ENCODE results near the gene RBM44.

The RBM44 gene

DNA sequence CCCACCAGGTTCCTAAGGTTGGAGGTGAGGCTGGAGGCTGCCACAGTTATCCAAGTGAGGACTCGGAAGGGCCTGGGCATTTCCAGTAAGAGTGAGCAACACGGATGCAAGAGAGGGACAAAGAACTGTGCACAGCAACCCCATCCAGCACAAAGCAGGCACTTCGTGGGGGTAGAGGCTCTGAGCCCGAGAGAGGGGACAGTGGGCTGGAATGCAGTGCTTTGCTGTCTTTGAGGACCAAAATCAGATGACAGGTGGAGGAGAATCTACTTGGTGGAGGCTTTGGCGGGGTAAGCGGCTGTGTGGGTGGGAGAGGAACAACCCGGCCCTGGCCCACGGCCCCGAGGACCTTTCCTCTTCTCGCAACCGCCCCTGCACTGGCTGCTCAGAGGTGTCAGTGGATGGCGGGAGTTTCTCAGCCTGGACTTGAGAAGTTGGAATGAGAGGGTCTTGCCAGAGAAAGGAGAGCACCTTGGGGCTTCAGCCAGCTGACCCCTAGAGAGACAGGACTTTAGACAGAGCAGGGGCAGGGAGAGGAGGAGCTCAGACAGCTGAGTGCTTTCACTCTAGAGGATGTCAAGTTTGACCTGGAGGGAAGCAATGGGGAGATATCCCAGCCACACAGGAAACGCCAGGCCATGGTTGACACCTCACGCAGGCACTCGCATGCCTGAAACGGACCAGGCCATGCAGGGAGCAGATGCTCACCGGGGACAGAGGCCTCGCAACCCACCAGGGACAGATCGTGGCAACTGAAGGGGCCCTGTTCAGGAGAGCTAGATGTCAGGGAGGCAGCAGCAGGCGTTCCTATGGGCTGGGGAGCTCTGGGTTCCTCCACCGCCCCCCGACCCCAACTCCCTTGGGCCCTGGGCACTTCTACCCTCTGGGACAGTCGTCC is 72.4 kb downstream of the RBM44 start:
- H3K4me3 ChIP-seq (replicated peaks in 1 of 2; ENCODE audit: low read depth in 2 of 2, low read length in 2 of 2) = no peak overlapping the region
- DNase-seq (ENCODE audit: low read depth in 2 of 2) = no peak
- TF ChIP-seq, protein P1, sequence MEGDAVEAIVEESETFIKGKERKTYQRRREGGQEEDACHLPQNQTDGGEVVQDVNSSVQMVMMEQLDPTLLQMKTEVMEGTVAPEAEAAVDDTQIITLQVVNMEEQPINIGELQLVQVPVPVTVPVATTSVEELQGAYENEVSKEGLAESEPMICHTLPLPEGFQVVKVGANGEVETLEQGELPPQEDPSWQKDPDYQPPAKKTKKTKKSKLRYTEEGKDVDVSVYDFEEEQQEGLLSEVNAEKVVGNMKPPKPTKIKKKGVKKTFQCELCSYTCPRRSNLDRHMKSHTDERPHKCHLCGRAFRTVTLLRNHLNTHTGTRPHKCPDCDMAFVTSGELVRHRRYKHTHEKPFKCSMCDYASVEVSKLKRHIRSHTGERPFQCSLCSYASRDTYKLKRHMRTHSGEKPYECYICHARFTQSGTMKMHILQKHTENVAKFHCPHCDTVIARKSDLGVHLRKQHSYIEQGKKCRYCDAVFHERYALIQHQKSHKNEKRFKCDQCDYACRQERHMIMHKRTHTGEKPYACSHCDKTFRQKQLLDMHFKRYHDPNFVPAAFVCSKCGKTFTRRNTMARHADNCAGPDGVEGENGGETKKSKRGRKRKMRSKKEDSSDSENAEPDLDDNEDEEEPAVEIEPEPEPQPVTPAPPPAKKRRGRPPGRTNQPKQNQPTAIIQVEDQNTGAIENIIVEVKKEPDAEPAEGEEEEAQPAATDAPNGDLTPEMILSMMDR (IDR thresholded peaks at IDR 0.05; ENCODE audit: low read depth, low read length) = no peak

DNA sequence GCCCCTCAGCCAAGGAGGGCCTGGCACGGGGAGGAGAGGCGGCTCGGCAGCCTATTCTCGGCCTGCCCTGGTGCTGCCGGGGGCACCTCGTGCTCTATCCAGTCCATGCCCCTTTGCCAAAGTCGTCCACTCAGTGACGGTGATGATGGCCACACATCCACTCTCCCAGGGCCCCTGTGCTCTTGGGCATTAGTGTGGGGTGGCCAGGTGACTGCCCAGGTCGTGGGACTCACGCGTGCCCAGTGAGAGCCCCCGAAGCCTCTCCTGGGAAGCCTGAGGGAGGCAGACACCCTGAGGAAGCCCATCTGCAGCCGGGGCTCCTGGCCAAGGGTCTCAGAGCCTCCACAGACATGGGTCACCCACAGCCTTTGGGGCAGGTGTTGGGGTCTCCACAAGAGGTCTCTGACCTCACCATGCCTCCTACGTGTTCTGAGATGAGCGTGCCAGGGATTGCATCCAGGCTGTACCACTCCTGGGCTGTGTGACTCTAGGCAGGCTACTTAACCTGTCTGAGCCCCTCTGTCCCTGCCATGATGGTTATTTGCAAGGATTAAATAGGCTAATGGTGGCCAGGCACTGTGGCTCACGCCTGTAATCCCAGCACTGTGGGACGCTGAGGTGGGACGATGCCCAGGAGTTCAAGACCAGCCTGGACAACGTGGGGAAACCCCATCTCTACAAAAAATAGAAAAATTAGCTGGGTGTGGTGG is 73.8 kb downstream of the RBM44 start:
- DNase-seq (ENCODE audit: low read depth in 2 of 2) = no peak
- H3K4me3 ChIP-seq (replicated peaks in 1 of 2; ENCODE audit: low read depth in 2 of 2, low read length in 2 of 2) = no peak overlapping the region
- TF ChIP-seq, protein P1 (IDR thresholded peaks at IDR 0.05; ENCODE audit: low read depth, low read length) = no peak

DNA sequence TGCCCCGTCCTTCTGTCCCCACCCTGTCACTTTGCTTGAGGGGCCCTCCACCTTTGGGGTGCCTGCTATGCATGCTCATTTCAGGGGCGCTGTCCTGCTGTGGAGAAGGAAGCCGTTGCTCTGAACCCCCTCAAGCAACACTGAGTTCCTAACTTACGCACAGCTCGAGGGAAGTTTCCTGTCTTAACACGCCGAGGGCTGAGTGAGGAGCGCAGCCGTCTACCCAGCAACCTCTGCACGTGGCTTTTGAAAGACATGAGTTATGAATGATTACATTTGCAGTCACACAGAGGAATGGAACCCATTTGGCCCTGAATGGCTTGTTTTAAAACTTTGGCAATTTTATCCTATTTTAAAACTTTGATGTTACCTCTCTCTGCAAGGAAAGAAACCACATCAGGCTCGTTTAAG is 74.8 kb downstream of the RBM44 start:
- TF ChIP-seq, protein P1 (IDR thresholded peaks at IDR 0.05; ENCODE audit: low read depth, low read length) = no peak
- DNase-seq (ENCODE audit: low read depth in 2 of 2) = no peak
- H3K4me3 ChIP-seq (replicated peaks in 1 of 2; ENCODE audit: low read depth in 2 of 2, low read length in 2 of 2) = no peak overlapping the region

DNA sequence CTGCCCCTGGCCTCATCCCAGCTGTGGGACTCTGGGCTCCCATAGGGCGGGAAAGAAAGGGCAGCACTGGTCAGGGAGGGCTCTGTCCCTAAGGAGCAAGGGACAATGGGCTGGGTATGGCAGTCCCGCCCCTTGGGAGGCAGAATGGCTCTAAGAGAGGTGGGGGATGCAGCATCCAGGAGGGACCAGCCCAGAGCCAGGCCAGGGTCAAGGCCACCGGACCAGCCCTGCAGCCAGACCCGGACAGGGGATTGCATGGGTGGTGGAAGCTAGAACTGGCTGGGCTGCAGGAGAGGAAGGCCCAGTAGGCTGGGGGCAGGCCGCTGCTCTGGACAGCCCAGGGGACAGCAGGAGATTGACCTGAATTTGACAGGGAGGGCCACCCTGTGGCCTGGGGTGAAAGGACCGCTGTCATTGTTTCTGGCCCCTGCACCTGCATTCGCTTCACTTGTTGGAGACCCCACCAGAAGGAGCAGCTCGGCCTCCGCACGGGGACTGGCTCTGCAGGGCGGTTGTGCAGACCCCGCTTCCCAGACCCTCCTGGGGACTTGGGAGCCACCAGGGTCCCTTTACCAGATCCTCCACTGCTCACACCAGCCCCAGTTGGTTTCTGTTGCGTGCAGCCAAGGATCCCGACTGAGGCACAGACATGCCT is 75.4 kb downstream of the RBM44 start:
- H3K4me3 ChIP-seq (replicated peaks in 1 of 2; ENCODE audit: low read depth in 2 of 2, low read length in 2 of 2) = no peak overlapping the region
- no peak for DNase-seq (ENCODE audit: low read depth in 2 of 2)

DNA sequence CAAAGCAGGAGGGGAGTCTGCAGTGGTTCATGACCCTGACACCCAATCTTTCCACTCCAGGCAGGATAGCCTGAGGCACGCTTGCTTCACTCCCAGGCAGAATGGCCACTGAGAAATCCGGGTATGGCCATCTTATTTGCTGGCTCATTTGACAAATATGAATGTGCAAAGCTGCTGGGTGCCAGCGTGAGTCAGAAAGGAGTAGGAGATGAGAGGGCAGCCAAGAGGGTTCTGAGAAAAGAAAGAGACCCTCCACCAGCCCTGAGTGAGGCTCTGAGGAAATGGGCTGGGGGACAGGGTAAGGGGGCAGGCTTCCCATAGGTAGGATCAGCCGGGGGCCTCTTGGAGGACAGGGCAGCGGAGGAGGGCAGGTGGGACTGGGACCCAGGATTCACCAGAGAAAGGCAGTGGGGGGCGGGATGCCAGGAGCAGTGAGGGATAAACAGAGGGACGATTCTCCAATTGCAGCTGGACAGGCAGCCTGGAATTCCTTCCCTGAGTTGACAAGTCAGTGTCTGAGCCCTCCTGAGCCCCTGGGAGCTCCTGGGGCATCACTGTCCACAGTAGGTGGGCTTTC is 76.1 kb downstream of the RBM44 start:
- DNase-seq (ENCODE audit: low read depth in 2 of 2) = peak; percentile 66 to 72
- TF ChIP-seq, protein P1 (IDR thresholded peaks at IDR 0.05; ENCODE audit: low read depth, low read length) = no peak
- H3K4me3 ChIP-seq (replicated peaks in 1 of 2; ENCODE audit: low read depth in 2 of 2, low read length in 2 of 2) = no peak overlapping the region

More for the DNA sequence above, 75.4 kb downstream of the RBM44 start:
- TF ChIP-seq, protein P1 (IDR thresholded peaks at IDR 0.05; ENCODE audit: low read depth, low read length) = no peak

DNA sequence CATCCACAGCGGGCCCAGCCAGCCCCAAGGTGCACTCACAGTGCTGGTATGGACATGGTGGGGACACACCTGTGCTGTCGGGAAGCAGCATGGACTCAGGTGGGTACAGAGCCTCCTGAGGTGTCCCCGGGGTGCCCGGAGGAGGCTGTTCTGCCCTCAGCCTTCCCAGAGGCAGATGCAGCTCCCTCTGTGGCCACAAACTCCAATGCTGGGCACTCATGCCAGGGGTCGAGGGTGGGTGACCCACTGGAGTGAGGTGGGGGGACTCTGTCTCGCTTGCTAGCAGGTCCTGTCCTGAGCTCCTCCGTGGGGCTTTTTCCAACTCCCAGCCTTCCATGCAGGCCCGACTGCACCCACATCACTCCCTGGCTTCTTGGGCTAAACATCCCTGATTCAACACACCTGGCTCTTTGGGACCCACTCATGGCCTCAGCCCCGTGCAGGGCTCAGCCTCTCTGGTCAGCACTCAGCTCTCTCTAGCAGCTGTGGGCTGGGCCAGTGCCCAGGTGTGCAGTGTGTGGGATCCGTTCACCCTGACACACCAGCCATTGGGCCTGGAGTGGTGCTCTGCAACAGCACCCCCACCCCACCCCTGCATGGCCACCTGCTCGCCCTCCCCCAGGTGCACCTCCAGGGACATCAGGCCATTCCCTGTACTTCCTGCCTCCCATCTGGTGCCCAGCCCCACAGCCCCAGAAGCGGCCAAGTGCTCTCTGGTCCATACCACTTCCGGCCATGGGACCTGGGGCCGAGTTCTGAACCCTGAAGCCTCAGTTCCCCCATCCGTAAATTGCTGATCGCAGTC is 76.9 kb downstream of the RBM44 start:
- TF ChIP-seq, protein P1 (IDR thresholded peaks at IDR 0.05; ENCODE audit: low read depth, low read length) = no peak
- no peak overlapping the region for H3K4me3 ChIP-seq (replicated peaks in 1 of 2; ENCODE audit: low read depth in 2 of 2, low read length in 2 of 2)

More for the DNA sequence above, 76.9 kb downstream of the RBM44 start:
- no peak for DNase-seq (ENCODE audit: low read depth in 2 of 2)

Measured in cardiac fibroblast (primary cell).